Measurements from ENCODE around the gene ZBTB7A. TPM values are rescaled to one million over a fixed set of nuclear protein-coding genes. Genes with fewer than 3 reads are reported as not detected.

ZBTB7A gene
- total and polyA plus RNA-seq, 4 donors, result 7.8 to 53.9 (median 32.4) TPM

DNA sequence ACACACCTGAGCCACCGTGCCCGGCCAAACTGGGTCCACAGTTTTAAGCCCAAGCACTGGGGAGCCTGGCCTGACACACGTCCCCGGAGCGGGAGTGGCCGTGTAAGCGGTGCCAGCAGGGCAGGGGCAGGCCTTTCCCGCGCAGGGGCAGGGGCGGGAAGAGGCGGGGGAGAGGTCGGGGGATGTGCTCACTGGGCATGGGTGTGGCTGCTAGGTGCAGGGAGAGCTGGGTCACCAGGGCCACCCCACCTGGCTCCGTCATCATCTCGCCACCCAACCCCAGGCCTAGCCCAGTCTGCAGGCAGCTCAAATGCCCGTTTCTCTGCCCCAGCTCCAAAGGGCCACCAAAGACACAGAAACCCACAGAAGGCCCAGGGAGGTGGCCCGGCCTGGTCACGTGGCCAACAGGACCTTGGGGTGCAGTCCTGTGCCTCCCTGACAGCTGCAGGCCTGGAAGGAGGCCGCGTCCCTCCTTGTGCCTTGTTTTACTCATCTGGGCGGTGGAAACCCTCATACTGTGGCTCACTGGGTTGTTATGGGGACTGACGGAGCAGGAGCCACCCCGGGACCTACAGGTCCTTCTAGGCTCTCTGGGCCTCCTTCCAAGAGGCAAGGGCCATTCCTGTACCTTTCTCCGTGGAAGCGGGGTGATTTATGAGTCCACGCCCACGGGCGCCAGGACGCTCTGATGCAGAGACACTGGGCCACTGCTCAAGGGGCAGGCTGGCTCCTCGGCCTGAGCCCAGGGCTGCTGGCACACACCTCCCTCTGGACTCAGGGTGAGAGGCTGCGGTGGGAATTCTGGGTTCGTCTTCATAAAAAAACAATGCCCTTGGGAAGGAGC, 29.6 kb upstream of the ZBTB7A start:
- Histone ChIP-seq H3K4me1 (ENCODE audit: control insufficient read depth in 1 of 2, insufficient read depth in 2 of 2, low read length in 2 of 2) (no peaks in the 10 kb centered on the region), H3K9me3 (ENCODE audit: control insufficient read depth, low read length) (no peaks in the 10 kb centered on the region), H3K27ac (ENCODE audit: low read depth in 1 of 2, low read length in 2 of 2) (no peak overlapping the region), H3K36me3 (ENCODE audit: control insufficient read depth in 1 of 2, insufficient read depth in 2 of 2, low read length in 1 of 2) (no peaks in the 10 kb centered on the region), H3K27me3 (ENCODE audit: control insufficient read depth in 1 of 2, insufficient read depth in 2 of 2, low read length in 1 of 2) (no peaks in the 10 kb centered on the region), H3K4me3 (ENCODE audit: low read length in 2 of 2) (no peak overlapping the region)
- DNase-seq (peak in 1 of 2 donors; percentile 37), ATAC-seq (ENCODE audit: low FRiP score) (no peak)
- intact Hi-C loops (cut with DNase I), result no loop called here
- 89 to 91% methylated on average over 31 of the region's 31 CpGs for WGBS, 2 donors

DNA sequence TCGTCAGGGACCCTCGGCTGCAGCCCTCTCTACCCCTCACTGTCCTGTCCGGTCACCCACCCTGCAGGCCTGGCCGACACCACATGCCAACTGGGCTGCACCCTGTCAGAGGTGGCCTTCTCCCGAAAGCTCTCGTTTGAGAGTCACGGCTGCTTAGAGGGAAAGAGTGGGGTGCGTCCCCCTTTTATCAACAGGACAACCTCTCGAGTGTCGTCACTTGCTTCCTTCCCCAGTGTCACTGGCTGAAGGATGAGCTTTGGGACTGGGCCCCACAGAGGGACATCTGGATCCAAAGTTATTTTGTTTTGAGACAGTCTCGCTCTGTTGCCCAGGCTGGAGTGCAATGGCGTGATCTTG, 28.8 kb upstream of the ZBTB7A start:
- DNase-seq, result no peak
- 91 to 92% methylated on average over 12 of the region's 12 CpGs for WGBS, 2 donors
- intact Hi-C loops (cut with DNase I), result no loop called here
- no peaks in the 10 kb centered on the region for H3K27me3 ChIP-seq (ENCODE audit: control insufficient read depth in 1 of 2, insufficient read depth in 2 of 2, low read length in 1 of 2)
- no peak overlapping the region for H3K27ac ChIP-seq (ENCODE audit: low read depth in 1 of 2, low read length in 2 of 2)
- no peak for ATAC-seq (ENCODE audit: low FRiP score)
- H3K4me3 ChIP-seq (ENCODE audit: low read length in 2 of 2), result no peak overlapping the region
- no peaks in the 10 kb centered on the region for H3K4me1 ChIP-seq (ENCODE audit: control insufficient read depth in 1 of 2, insufficient read depth in 2 of 2, low read length in 2 of 2)
- no peaks in the 10 kb centered on the region for H3K9me3 ChIP-seq (ENCODE audit: control insufficient read depth, low read length)
- no peaks in the 10 kb centered on the region for H3K36me3 ChIP-seq (ENCODE audit: control insufficient read depth in 1 of 2, insufficient read depth in 2 of 2, low read length in 1 of 2)

DNA sequence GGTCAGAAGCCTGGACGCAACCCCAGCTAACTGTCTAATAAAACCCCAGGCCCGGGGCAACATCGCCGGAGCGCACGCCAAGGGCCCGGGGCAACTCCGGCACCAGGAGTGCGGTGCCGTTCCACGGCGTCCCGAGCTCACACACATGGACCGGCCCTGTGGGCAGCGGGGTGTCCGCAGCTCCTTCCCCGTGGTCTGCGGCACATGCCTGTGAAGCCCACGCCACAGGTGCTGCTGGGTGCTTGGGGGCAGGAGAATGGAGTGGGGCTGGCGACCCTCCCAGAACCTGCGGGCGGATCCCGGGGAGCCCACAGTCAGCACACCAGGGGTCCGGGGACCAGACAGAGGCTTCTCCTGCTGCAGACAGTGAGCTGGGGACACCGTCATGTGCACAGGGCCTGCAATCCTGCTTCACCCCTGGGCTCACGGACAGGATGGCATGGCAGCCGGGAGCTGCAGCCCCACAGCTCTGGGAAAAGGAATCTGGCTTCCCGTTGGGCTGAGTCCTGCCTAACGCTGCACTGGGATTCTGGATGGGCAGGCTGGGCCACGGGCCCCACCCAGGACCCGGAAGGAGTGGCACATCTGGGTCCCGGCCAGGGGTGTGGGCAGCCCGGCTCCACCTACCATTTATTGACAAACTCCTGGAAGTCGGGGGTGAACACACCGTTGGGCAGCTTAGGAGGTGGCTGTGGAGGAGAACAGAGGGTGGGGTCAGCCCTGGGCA, 28.2 kb upstream of the ZBTB7A start:
- no peaks in the 10 kb centered on the region for H3K27me3 ChIP-seq (ENCODE audit: control insufficient read depth in 1 of 2, insufficient read depth in 2 of 2, low read length in 1 of 2)
- peak in 1 of 2 donors; percentile 37 for DNase-seq
- no peak overlapping the region for H3K4me3 ChIP-seq (ENCODE audit: low read length in 2 of 2)
- no peaks in the 10 kb centered on the region for H3K36me3 ChIP-seq (ENCODE audit: control insufficient read depth in 1 of 2, insufficient read depth in 2 of 2, low read length in 1 of 2)
- 92 to 94% methylated on average over 35 of the region's 35 CpGs for WGBS, 2 donors
- intact Hi-C loops (cut with DNase I), result no loop called here
- H3K4me1 ChIP-seq (ENCODE audit: control insufficient read depth in 1 of 2, insufficient read depth in 2 of 2, low read length in 2 of 2), result no peaks in the 10 kb centered on the region
- H3K27ac ChIP-seq (ENCODE audit: low read depth in 1 of 2, low read length in 2 of 2), result no peak overlapping the region
- H3K9me3 ChIP-seq (ENCODE audit: control insufficient read depth, low read length), result no peaks in the 10 kb centered on the region
- no peak for ATAC-seq (ENCODE audit: low FRiP score)

DNA sequence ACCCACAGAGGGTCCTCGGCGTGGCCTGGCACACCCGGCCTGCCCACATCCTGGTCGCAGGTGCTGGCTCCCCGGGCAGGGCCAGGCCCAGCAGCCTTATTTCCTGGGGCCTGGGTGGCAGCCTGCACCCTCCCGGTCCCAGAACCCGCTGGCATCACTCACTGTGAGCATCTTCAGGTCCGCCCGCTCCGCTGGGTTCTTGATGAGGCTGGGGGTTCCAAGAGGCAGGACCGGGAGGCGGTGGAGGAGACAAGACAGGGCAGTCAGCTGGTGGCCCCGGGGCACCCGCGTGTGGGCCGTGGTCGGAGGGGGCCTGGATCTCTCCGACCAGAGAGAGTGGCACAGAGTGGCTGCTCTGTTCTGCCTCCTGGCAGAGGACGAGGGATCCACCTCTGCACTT, 27.6 kb upstream of the ZBTB7A start:
- DNase-seq, result peak in 1 of 2 donors; percentile 47

DNA sequence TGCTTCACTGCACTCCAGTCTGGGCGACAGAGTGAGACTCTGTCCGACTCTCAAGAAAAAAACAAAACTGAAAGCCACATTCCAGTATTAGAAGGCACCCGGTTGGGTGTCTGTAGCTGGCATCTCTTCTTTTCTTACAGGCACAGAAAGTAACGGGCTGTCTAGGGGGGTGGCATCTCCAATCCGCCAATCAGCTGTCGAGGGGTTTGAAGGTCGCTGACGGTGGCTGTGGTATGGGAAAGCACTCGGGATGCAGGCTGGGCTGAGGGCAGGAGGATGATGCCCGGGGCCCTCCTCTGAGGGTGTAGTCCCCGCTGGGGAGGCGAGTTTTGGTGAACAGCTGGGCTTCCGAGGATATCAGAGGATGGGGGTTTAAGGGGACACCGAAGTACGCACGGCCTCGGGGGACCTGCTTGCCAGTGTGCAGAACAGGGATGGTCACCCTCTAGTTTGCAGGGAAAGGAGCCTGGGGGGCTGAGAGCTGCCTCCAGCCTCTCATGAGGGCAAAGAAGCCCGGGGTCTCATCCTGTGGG, 27.0 kb upstream of the ZBTB7A start:
- H3K4me1 ChIP-seq (ENCODE audit: control insufficient read depth in 1 of 2, insufficient read depth in 2 of 2, low read length in 2 of 2), result no peaks in the 10 kb centered on the region
- intact Hi-C loops (cut with DNase I), result no loop called here
- DNase-seq, result no peak
- H3K27me3 ChIP-seq (ENCODE audit: control insufficient read depth in 1 of 2, insufficient read depth in 2 of 2, low read length in 1 of 2), result no peaks in the 10 kb centered on the region
- H3K27ac ChIP-seq (ENCODE audit: low read depth in 1 of 2, low read length in 2 of 2), result no peak overlapping the region
- no peaks in the 10 kb centered on the region for H3K9me3 ChIP-seq (ENCODE audit: control insufficient read depth, low read length)
- no peaks in the 10 kb centered on the region for H3K36me3 ChIP-seq (ENCODE audit: control insufficient read depth in 1 of 2, insufficient read depth in 2 of 2, low read length in 1 of 2)
- ATAC-seq (ENCODE audit: low FRiP score), result no peak
- H3K4me3 ChIP-seq (ENCODE audit: low read length in 2 of 2), result no peak overlapping the region
- 93 to 94% methylated on average over 18 of the region's 18 CpGs for WGBS, 2 donors

More for the DNA sequence above, 27.6 kb upstream of the ZBTB7A start:
- Histone ChIP-seq H3K27ac (ENCODE audit: low read depth in 1 of 2, low read length in 2 of 2) (no peak overlapping the region), H3K4me3 (ENCODE audit: low read length in 2 of 2) (no peak overlapping the region), H3K27me3 (ENCODE audit: control insufficient read depth in 1 of 2, insufficient read depth in 2 of 2, low read length in 1 of 2) (no peaks in the 10 kb centered on the region), H3K9me3 (ENCODE audit: control insufficient read depth, low read length) (no peaks in the 10 kb centered on the region), H3K36me3 (ENCODE audit: control insufficient read depth in 1 of 2, insufficient read depth in 2 of 2, low read length in 1 of 2) (no peaks in the 10 kb centered on the region), H3K4me1 (ENCODE audit: control insufficient read depth in 1 of 2, insufficient read depth in 2 of 2, low read length in 2 of 2) (no peaks in the 10 kb centered on the region)
- intact Hi-C loops (cut with DNase I), result no loop called here
- no peak for ATAC-seq (ENCODE audit: low FRiP score)
- WGBS, 2 donors, result 92 to 93% methylated on average over 19 of the region's 19 CpGs

DNA sequence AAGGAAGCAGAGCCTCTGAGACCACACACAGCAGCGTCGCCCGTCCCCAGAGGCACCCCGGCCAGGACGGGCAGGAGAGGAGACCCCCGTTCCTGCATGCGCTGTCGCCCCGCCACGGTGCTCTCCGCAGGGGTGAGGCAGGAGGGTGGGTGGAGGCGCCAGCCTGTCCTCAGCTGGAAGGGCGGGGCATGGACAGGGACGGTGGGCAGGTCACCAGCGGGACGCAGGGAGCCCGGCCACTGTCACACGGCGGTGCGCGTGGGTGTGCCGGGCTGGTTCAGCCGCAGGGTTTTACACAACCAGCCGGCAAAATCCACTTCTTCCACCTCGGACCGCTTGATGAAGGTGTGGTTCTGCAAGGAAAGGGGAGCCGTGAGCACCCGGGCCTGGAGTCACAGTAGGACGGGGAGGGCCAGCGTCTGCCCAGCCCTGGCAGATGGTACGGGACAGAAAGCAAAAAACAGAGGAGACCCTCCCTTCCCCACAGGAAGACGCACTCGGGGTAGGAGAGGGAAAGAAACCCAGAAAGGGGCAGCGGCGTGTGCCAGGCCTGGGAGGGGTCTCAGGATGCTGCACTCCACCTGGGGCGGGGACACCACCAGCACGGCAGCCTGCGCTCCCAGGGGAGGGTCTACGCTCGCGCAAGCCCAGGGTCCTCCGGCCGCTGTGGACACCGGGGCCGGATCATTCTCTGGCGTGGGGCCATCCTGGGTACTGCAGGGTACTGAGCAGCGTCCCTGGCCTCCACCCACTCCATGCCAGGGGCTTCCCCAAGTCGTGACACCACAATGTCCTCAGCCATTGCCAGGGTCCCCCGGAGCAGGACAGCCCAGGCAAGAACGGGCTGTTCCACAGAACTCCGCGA, 23.9 kb upstream of the ZBTB7A start:
- ATAC-seq (ENCODE audit: low FRiP score), result no peak
- intact Hi-C loops (cut with DNase I), result no loop called here

DNA sequence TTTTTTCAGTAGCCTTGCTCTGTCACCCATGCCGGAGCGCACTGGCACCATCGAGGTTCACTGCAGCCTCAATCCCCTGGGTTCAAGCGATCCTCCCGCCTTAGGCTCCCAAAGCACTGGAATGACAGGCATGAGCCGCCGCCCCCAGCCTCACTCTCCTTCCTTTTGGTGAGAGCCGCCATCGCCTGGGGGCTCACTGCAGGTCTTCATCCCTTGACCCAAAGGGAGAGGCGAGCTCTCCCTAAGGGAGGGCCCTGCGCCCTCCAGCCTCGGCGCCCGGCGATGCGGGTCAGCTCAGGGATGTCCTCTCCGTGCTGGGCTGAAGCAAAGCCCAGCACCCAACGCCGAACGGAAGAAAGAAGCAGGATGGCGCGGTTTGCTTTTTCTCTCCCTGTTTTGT, 23.2 kb upstream of the ZBTB7A start:
- intact Hi-C loops (cut with DNase I), result no loop called here
- no peaks in the 10 kb centered on the region for H3K4me1 ChIP-seq (ENCODE audit: control insufficient read depth in 1 of 2, insufficient read depth in 2 of 2, low read length in 2 of 2)
- no peak overlapping the region for H3K4me3 ChIP-seq (ENCODE audit: low read length in 2 of 2)
- no peak for ATAC-seq (ENCODE audit: low FRiP score)
- H3K27me3 ChIP-seq (ENCODE audit: control insufficient read depth in 1 of 2, insufficient read depth in 2 of 2, low read length in 1 of 2), result no peaks in the 10 kb centered on the region
- DNase-seq, result peak; percentile 55 to 67
- H3K9me3 ChIP-seq (ENCODE audit: control insufficient read depth, low read length), result no peaks in the 10 kb centered on the region
- H3K27ac ChIP-seq (ENCODE audit: low read depth in 1 of 2, low read length in 2 of 2), result no peak overlapping the region
- H3K36me3 ChIP-seq (ENCODE audit: control insufficient read depth in 1 of 2, insufficient read depth in 2 of 2, low read length in 1 of 2), result no peaks in the 10 kb centered on the region
- WGBS, 2 donors, result 92 to 95% methylated on average over 22 of the region's 22 CpGs

More for the DNA sequence above, 23.9 kb upstream of the ZBTB7A start:
- no peak overlapping the region for H3K4me3 ChIP-seq (ENCODE audit: low read length in 2 of 2)
- H3K27ac ChIP-seq (ENCODE audit: low read depth in 1 of 2, low read length in 2 of 2), result no peak overlapping the region
- H3K36me3 ChIP-seq (ENCODE audit: control insufficient read depth in 1 of 2, insufficient read depth in 2 of 2, low read length in 1 of 2), result no peaks in the 10 kb centered on the region
- WGBS, 2 donors, result 91 to 93% methylated on average over 50 to 52 of the region's 52 CpGs
- no peaks in the 10 kb centered on the region for H3K4me1 ChIP-seq (ENCODE audit: control insufficient read depth in 1 of 2, insufficient read depth in 2 of 2, low read length in 2 of 2)
- H3K9me3 ChIP-seq (ENCODE audit: control insufficient read depth, low read length), result no peaks in the 10 kb centered on the region
- no peaks in the 10 kb centered on the region for H3K27me3 ChIP-seq (ENCODE audit: control insufficient read depth in 1 of 2, insufficient read depth in 2 of 2, low read length in 1 of 2)
- DNase-seq, result peak; percentile 46 to 72

DNA sequence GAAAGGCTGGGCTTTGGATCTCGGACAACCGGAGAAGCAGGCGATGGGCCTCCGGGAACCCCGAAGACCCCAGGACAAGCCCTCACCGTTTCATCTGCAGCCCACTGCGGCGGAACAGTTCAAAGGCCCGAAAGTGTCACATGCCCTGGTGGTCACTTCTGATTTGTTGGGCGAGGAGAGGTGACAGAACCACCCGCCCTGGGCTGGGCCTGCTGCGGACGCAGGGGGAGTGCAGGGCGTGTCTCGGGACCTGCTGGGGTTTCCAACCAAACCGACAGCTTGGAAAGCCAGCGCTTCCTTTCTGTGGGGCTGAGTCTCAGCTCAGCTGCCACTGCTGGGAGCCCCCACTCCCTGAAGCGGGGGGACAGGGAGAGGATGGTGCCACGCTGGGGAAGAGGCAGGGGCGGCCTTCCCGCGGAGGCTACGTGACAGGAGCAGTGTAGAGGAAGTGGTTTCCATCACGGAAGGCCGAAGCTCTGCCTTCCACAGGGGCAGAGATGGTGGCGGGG, 22.8 kb upstream of the ZBTB7A start:
- WGBS, 2 donors, result 88 to 89% methylated on average over 26 of the region's 26 CpGs
- H3K9me3 ChIP-seq (ENCODE audit: control insufficient read depth, low read length), result no peaks in the 10 kb centered on the region
- ATAC-seq (ENCODE audit: low FRiP score) (peak; percentile 45), DNase-seq (peak; percentile 77 to 79)
- no peak overlapping the region for H3K4me3 ChIP-seq (ENCODE audit: low read length in 2 of 2)
- H3K36me3 ChIP-seq (ENCODE audit: control insufficient read depth in 1 of 2, insufficient read depth in 2 of 2, low read length in 1 of 2), result no peaks in the 10 kb centered on the region
- intact Hi-C loops (cut with DNase I), result no loop called here
- H3K27ac ChIP-seq (ENCODE audit: low read depth in 1 of 2, low read length in 2 of 2), result no peak overlapping the region
- no peaks in the 10 kb centered on the region for H3K4me1 ChIP-seq (ENCODE audit: control insufficient read depth in 1 of 2, insufficient read depth in 2 of 2, low read length in 2 of 2)
- no peaks in the 10 kb centered on the region for H3K27me3 ChIP-seq (ENCODE audit: control insufficient read depth in 1 of 2, insufficient read depth in 2 of 2, low read length in 1 of 2)

Data from aorta (tissue), 5 donors.